ENCODE measurements around the gene KLHDC2.
A peak's percentile ranks its signal among the peaks of the same experiment; 100 is the strongest.
"Not testable (repeated sequence)": the region's sequence is repeated elsewhere in the genome, so short reads cannot be mapped to it uniquely, and the experiment has no call there.

Gene KLHDC2

GRCh38 chr14:49767571-49768300 lies at the start of gene KLHDC2:
Gene KLHDC2 (plus strand): TSS chr14:49768153. CDS start chr14:49768469, 316 bp downstream.
- DNase-seq (ENCODE audit: low read depth in 2 of 2) = peak; percentile 72 to 78

- no peak for DNase-seq (ENCODE audit: low read depth in 2 of 2)
Observed at GRCh38 chr14:49720744-49721143, 47.2 kb upstream of the KLHDC2 start.

- DNase-seq (ENCODE audit: low read depth in 2 of 2) = not testable (repeated sequence)
Observed at GRCh38 chr14:49721733-49722435, 46.1 kb upstream of the KLHDC2 start.

- DNase-seq (ENCODE audit: low read depth in 2 of 2) = no peak
Observed at GRCh38 chr14:49727171-49727570, 40.8 kb upstream of the KLHDC2 start.

GRCh38 chr14:49732896-49733295 lies 35.1 kb upstream of the KLHDC2 start:
- no peak for DNase-seq (ENCODE audit: low read depth in 2 of 2)

GRCh38 chr14:49733836-49734235 lies 34.1 kb upstream of the KLHDC2 start:
- DNase-seq (ENCODE audit: low read depth in 2 of 2) = no peak

GRCh38 chr14:49735669-49736068 lies 32.3 kb upstream of the KLHDC2 start:
- DNase-seq (ENCODE audit: low read depth in 2 of 2) = not testable (repeated sequence)

GRCh38 chr14:49745191-49745590 lies 22.8 kb upstream of the KLHDC2 start:
- DNase-seq (ENCODE audit: low read depth in 2 of 2) = no peak

- DNase-seq (ENCODE audit: low read depth in 2 of 2) = not testable (repeated sequence)
Observed at GRCh38 chr14:49746476-49746875, 21.5 kb upstream of the KLHDC2 start.

GRCh38 chr14:49754570-49755097 lies 13.3 kb upstream of the KLHDC2 start:
- no peak for DNase-seq (ENCODE audit: low read depth in 2 of 2)

GRCh38 chr14:49755378-49755777 lies 12.6 kb upstream of the KLHDC2 start:
- no peak for DNase-seq (ENCODE audit: low read depth in 2 of 2)

GRCh38 chr14:49761839-49762551 lies 6.0 kb upstream of the KLHDC2 start:
- no peak for DNase-seq (ENCODE audit: low read depth in 2 of 2)

- DNase-seq (ENCODE audit: low read depth in 2 of 2) = no peak
Observed at GRCh38 chr14:49766839-49767238, 1.1 kb upstream of the KLHDC2 start.

- no peak for DNase-seq (ENCODE audit: low read depth in 2 of 2)
Observed at GRCh38 chr14:49767270-49767570, 733 bp upstream of the KLHDC2 start.

GRCh38 chr14:49768301-49769121 lies 558 bp downstream of the KLHDC2 start:
- peak; percentile 15 to 19 for DNase-seq (ENCODE audit: low read depth in 2 of 2)

- DNase-seq (ENCODE audit: low read depth in 2 of 2) = no peak
Observed at GRCh38 chr14:49769171-49769570, 1.2 kb downstream of the KLHDC2 start.

- no peak for DNase-seq (ENCODE audit: low read depth in 2 of 2)
Observed at GRCh38 chr14:49769581-49770211, 1.7 kb downstream of the KLHDC2 start.

- no peak for DNase-seq (ENCODE audit: low read depth in 2 of 2)
Observed at GRCh38 chr14:49770212-49770817, 2.4 kb downstream of the KLHDC2 start.

GRCh38 chr14:49771691-49772090 lies 3.7 kb downstream of the KLHDC2 start:
- not testable (repeated sequence) for DNase-seq (ENCODE audit: low read depth in 2 of 2)

- no peak for DNase-seq (ENCODE audit: low read depth in 2 of 2)
Observed at GRCh38 chr14:49774106-49774505, 6.2 kb downstream of the KLHDC2 start.

- DNase-seq (ENCODE audit: low read depth in 2 of 2) = no peak
Observed at GRCh38 chr14:49778421-49778820, 10.5 kb downstream of the KLHDC2 start.

Data from stimulated activated CD8-positive, alpha-beta memory T cell treated with anti-CD3 and anti-CD28 coated beads, Interleukin-7, amount 100 ng/mL, for 1 hour (primary cell).